Stimulated activated CD8-positive, alpha-beta memory T cell treated with anti-CD3 and anti-CD28 coated beads, Interleukin-15, amount 100 ng/mL, for 1 hour (primary cell): ENCODE measurements around the gene VSIR.

ENCODE experiments used
- DNase-seq: peaks from one replicate; pipeline ENCODE4 v3.0.0-alpha.2; 2020; ENCODE audit warnings: low read depth

VSIR gene

GRCh38 chr10:71806704-71807556 lies 33.6 kb upstream of the VSIR start:
- no peak for DNase-seq

GRCh38 chr10:71805776-71806703 lies 32.7 kb upstream of the VSIR start:
- no peak for DNase-seq

GRCh38 chr10:71804077-71804476 lies 30.8 kb upstream of the VSIR start:
- no peak for DNase-seq

- DNase-seq, result no peak
These were observed 29.6 kb upstream of the VSIR start for GRCh38 chr10:71802715-71803488.

- no peak for DNase-seq
These were observed 28.9 kb upstream of the VSIR start for GRCh38 chr10:71802235-71802634.

GRCh38 chr10:71801361-71801760 lies 28.0 kb upstream of the VSIR start:
- DNase-seq, result no peak

GRCh38 chr10:71799608-71800453 lies 26.5 kb upstream of the VSIR start:
- DNase-seq, result no peak

- DNase-seq, result no peak
These were observed 25.8 kb upstream of the VSIR start for GRCh38 chr10:71799112-71799511.

GRCh38 chr10:71798308-71798624 lies 24.9 kb upstream of the VSIR start:
- DNase-seq, result no peak

GRCh38 chr10:71797533-71798307 lies 24.4 kb upstream of the VSIR start:
- DNase-seq, result no peak

- no peak for DNase-seq
These were observed 23.6 kb upstream of the VSIR start for GRCh38 chr10:71796749-71797405.

GRCh38 chr10:71795248-71795647 lies 21.9 kb upstream of the VSIR start:
- no peak for DNase-seq

- DNase-seq, result no peak
These were observed 17.6 kb upstream of the VSIR start for GRCh38 chr10:71790749-71791440.

- DNase-seq, result no peak
These were observed 16.6 kb upstream of the VSIR start for GRCh38 chr10:71789871-71790270.

- no peak for DNase-seq
These were observed 15.6 kb upstream of the VSIR start for GRCh38 chr10:71788954-71789353.

GRCh38 chr10:71784679-71785272 lies 11.5 kb upstream of the VSIR start:
- no peak for DNase-seq

- no peak for DNase-seq
These were observed 10.8 kb upstream of the VSIR start for GRCh38 chr10:71783917-71784678.

GRCh38 chr10:71782917-71783490 lies 9.7 kb upstream of the VSIR start:
- DNase-seq, result no peak
